Liver (tissue), 9 donors: ENCODE results near the gene DTYMK. TPM values are rescaled to one million over a fixed set of nuclear protein-coding genes. Genes with fewer than 3 reads are reported as not detected.

Experiments used
- DNase-seq: peaks from one replicate; pipeline ENCODE4 v3.0.0-alpha.2; 2017; ENCODE audit warnings: low spot score
- H3K27ac ChIP-seq, 2 donors: one replicate each; pipeline ENCODE4 v1.7.0; 2013; ENCODE audit warnings: inconsistent platforms in 2 of 2, low read length in 2 of 2, control low read depth in 1 of 2, low read depth in 1 of 2, mild to moderate bottlenecking in 1 of 2
- H3K27me3 ChIP-seq, 4 donors: one replicate each; pipeline versions ENCODE4 v1.6.1 to v1.7.0; 2013; ENCODE audit warnings: low read length in 3 of 4, inconsistent platforms in 1 of 4, mild to moderate bottlenecking in 1 of 4, moderate library complexity in 1 of 4; ENCODE audit not compliant: control insufficient read depth in 4 of 4, insufficient read depth in 4 of 4
- H3K36me3 ChIP-seq, 4 donors: one replicate each; pipeline versions ENCODE4 v1.6.1 to v1.7.0; 2013; ENCODE audit warnings: low read length in 3 of 4, mild to moderate bottlenecking in 3 of 4, low read depth in 1 of 4, moderate library complexity in 1 of 4; ENCODE audit not compliant: control insufficient read depth in 4 of 4, insufficient read depth in 3 of 4
- H3K4me1 ChIP-seq, 4 donors: one replicate each; pipeline versions ENCODE4 v1.6.1 to v1.7.0; 2013; ENCODE audit warnings: low read length in 3 of 4, mild to moderate bottlenecking in 3 of 4, moderate library complexity in 1 of 4; ENCODE audit not compliant: control insufficient read depth in 4 of 4, insufficient read depth in 4 of 4
- H3K4me3 ChIP-seq, 3 donors: one replicate each; pipeline versions ENCODE4 v1.6.1 to v1.7.0; 2013; ENCODE audit warnings: low read length in 3 of 3, control low read depth in 1 of 3, low read depth in 1 of 3, mild to moderate bottlenecking in 1 of 3
- H3K9ac ChIP-seq, 2 donors: one replicate each; pipeline ENCODE4 v1.7.0; 2013; ENCODE audit warnings: low read length in 2 of 2, mild to moderate bottlenecking in 2 of 2, moderate library complexity in 2 of 2, control low read depth in 1 of 2, low read depth in 1 of 2
- H3K9me3 ChIP-seq, 4 donors: one replicate each; pipeline versions ENCODE4 v1.6.1 to v1.7.0; 2013; ENCODE audit warnings: low read length in 3 of 4; ENCODE audit not compliant: control insufficient read depth in 4 of 4
- EGR1 ChIP-seq, 2 donors: IDR thresholded peaks; 2 replicates each; pipeline ENCODE4 v1.6.1; 2016 to 2018; ENCODE audit warnings: antibody characterized with exemption in 2 of 2, low read depth in 2 of 2
- FOXA1 ChIP-seq: IDR thresholded peaks from 2 replicates; pipeline ENCODE4 v1.6.1; 2016; ENCODE audit warnings: antibody characterized with exemption
- FOXA2 ChIP-seq: IDR thresholded peaks from 2 replicates; pipeline ENCODE4 v1.6.1; 2016; ENCODE audit warnings: antibody characterized with exemption
- GABPA ChIP-seq, 2 donors: IDR thresholded peaks in 1 of 2; conservative IDR thresholded peaks in 1 of 2; 2 replicates each; pipeline ENCODE4 v1.6.1; 2016; ENCODE audit warnings: antibody characterized with exemption in 2 of 2, mild to moderate bottlenecking in 1 of 2, moderate library complexity in 1 of 2
- HNF4A ChIP-seq, 2 donors: conservative IDR thresholded peaks; 2 replicates each; pipeline ENCODE4 v1.6.1; 2016; ENCODE audit warnings: antibody characterized with exemption in 2 of 2, mild to moderate bottlenecking in 2 of 2
- HNF4G ChIP-seq: IDR thresholded peaks from 2 replicates; pipeline ENCODE4 v1.6.1; 2016; ENCODE audit warnings: antibody characterized with exemption
- JUND ChIP-seq, 2 donors: IDR thresholded peaks; 2 replicates each; pipeline ENCODE4 v1.6.1; 2016; ENCODE audit warnings: antibody characterized with exemption in 2 of 2
- NR2F2 ChIP-seq: IDR thresholded peaks from 2 replicates; pipeline ENCODE4 v1.6.1; 2016; ENCODE audit warnings: antibody characterized with exemption
- RAD21 ChIP-seq, 2 donors: IDR thresholded peaks; 2 replicates each; pipeline ENCODE4 v1.6.1; 2016; ENCODE audit warnings: antibody characterized with exemption in 2 of 2, mild to moderate bottlenecking in 2 of 2
- RXRA ChIP-seq, 2 donors: IDR thresholded peaks; 2 replicates each; pipeline ENCODE4 v1.6.1; 2017 to 2018; ENCODE audit warnings: antibody characterized with exemption in 2 of 2, mild to moderate bottlenecking in 1 of 2
- SP1 ChIP-seq: IDR thresholded peaks from 2 replicates; pipeline ENCODE4 v1.6.1; 2018; ENCODE audit warnings: antibody characterized with exemption, mild to moderate bottlenecking
- TAF1 ChIP-seq: conservative IDR thresholded peaks from 2 replicates; pipeline ENCODE4 v1.6.1; 2016; ENCODE audit warnings: antibody characterized with exemption, mild to moderate bottlenecking
- YY1 ChIP-seq: IDR thresholded peaks from 2 replicates; pipeline ENCODE4 v1.6.1; 2016; ENCODE audit warnings: antibody characterized with exemption, mild to moderate bottlenecking
- WGBS: extraction: QIAGEN DNeasy Blood & Tissue Kit; methylation state at CpG from one replicate; pipeline ENCODE4 v1.1.7; 2013; 5-methylcytosine and 5-hydroxymethylcytosine counted together
- polyA plus RNA-seq, 2 donors: library from polyadenylated mRNA; stranded (reverse) in 1 of 2; unstranded in 1 of 2; fragments of 200-250 nt in 1 of 2; fragments of >200 nt in 1 of 2; fragmentation: Nextera tagmentation in 1 of 2; extraction: Ambion mirVana in 1 of 2; gene quantifications; one replicate each; pipeline versions ENCODE4 v1.2.1 to v1.2.3, GENCODE V29; 2013 to 2015
- total RNA-seq, 2 donors: library from RNA; depleted of rRNA; stranded (reverse); fragments of >200 nt; gene quantifications; one replicate each; pipeline ENCODE4 v1.2.3, GENCODE V29; 2014
- TF ChIP-seq, protein P1 (sequence below): fragments of 150-350 bp; IDR thresholded peaks from 2 replicates; pipeline ENCODE4 v1.5.1; 2017; ENCODE audit warnings: improper control_type of control experiment, low read depth, low read length; ENCODE audit not compliant: missing input control
- TF ChIP-seq, protein P2 (sequence below): IDR thresholded peaks from 2 replicates; pipeline ENCODE4 v1.6.1; 2016; ENCODE audit warnings: antibody characterized with exemption
- TF ChIP-seq, protein P3 (sequence below): IDR thresholded peaks from 2 replicates; pipeline ENCODE4 v1.6.1; 2016; ENCODE audit warnings: antibody characterized with exemption, mild to moderate bottlenecking
- TF ChIP-seq, protein P4 (sequence below): IDR thresholded peaks from 2 replicates; pipeline ENCODE4 v1.6.1; 2016; ENCODE audit warnings: antibody characterized with exemption
- TF ChIP-seq, protein P5 (sequence below): IDR thresholded peaks from 2 replicates; pipeline ENCODE4 v1.6.1; 2016; ENCODE audit warnings: antibody characterized with exemption
- donor health status: healthy.
- donor health status: healthy.
- donor health status: healthy.
- donor health status: healthy.
- donor health status: healthy.

The DTYMK gene
- total and polyA plus RNA-seq, 4 donors = 5.5 to 17.7 (median 14.5) TPM

DNA sequence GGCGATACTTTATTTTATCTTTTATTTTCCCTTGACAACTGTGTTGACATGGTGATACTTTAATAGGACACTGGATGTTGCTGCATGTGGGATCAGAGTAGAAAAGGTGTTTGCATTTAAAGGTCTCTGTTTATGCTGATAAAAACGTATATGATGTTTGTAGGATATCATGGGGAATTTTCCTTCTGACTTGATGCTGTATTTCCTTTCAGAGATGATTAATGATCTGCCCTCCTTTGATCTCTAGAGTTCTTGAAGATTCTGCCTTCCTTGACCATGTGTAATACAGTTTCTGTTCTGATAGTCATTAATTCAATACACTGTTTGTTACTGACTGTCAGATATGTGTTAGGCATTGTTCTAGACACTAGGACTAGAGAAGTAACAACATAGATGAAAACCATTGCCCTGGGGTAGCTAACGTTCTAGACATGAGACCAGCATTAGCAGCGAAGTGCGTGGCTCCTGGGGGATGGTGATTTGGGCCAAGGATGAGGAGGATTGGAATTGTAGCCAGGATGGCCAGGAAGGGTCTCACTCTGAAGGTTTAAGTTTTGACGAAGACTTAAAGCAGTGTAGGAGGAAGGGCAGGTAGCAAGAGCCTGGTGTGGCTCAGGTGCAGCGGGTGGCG lies 46.3 kb downstream of the DTYMK start:
- peaks cover 0 to 2% (median 0%) of the 10 kb centered on the region in 4 donors for H3K9me3 ChIP-seq
- H3K36me3 ChIP-seq = peaks cover 0 to 2% (median 0%) of the 10 kb centered on the region in 4 donors
- H3K27me3 ChIP-seq = no peaks in the 10 kb centered on the region
- peaks cover 6 to 32% (median 27%) of the 10 kb centered on the region in 4 donors for H3K4me1 ChIP-seq
- no peak overlapping the region for H3K9ac ChIP-seq
- DNase-seq = no peak
- H3K4me3 ChIP-seq = no peak overlapping the region
- H3K27ac ChIP-seq = no peak overlapping the region
- TF ChIP-seq, protein P1, sequence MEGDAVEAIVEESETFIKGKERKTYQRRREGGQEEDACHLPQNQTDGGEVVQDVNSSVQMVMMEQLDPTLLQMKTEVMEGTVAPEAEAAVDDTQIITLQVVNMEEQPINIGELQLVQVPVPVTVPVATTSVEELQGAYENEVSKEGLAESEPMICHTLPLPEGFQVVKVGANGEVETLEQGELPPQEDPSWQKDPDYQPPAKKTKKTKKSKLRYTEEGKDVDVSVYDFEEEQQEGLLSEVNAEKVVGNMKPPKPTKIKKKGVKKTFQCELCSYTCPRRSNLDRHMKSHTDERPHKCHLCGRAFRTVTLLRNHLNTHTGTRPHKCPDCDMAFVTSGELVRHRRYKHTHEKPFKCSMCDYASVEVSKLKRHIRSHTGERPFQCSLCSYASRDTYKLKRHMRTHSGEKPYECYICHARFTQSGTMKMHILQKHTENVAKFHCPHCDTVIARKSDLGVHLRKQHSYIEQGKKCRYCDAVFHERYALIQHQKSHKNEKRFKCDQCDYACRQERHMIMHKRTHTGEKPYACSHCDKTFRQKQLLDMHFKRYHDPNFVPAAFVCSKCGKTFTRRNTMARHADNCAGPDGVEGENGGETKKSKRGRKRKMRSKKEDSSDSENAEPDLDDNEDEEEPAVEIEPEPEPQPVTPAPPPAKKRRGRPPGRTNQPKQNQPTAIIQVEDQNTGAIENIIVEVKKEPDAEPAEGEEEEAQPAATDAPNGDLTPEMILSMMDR = no peak
- TF ChIP-seq RXRA (IDR thresholded peaks at IDR 0.05) (no peak), HNF4A (conservative IDR thresholded peaks at IDR 0.05) (no peak), EGR1 (IDR thresholded peaks at IDR 0.05; ENCODE audit: low read depth in 2 of 2) (no peak), HNF4G (no peak), FOXA2 (no peak), GABPA (IDR thresholded peaks at IDR 0.05 in 1 of 2, conservative IDR thresholded peaks at IDR 0.05 in 1 of 2) (no peak), RAD21 (IDR thresholded peaks at IDR 0.05) (no peak)
- TF ChIP-seq, protein P2, sequence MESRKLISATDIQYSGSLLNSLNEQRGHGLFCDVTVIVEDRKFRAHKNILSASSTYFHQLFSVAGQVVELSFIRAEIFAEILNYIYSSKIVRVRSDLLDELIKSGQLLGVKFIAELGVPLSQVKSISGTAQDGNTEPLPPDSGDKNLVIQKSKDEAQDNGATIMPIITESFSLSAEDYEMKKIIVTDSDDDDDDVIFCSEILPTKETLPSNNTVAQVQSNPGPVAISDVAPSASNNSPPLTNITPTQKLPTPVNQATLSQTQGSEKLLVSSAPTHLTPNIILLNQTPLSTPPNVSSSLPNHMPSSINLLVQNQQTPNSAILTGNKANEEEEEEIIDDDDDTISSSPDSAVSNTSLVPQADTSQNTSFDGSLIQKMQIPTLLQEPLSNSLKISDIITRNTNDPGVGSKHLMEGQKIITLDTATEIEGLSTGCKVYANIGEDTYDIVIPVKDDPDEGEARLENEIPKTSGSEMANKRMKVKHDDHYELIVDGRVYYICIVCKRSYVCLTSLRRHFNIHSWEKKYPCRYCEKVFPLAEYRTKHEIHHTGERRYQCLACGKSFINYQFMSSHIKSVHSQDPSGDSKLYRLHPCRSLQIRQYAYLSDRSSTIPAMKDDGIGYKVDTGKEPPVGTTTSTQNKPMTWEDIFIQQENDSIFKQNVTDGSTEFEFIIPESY = no peak
- WGBS = 93% methylated on average over 8 of the region's 8 CpGs

DNA sequence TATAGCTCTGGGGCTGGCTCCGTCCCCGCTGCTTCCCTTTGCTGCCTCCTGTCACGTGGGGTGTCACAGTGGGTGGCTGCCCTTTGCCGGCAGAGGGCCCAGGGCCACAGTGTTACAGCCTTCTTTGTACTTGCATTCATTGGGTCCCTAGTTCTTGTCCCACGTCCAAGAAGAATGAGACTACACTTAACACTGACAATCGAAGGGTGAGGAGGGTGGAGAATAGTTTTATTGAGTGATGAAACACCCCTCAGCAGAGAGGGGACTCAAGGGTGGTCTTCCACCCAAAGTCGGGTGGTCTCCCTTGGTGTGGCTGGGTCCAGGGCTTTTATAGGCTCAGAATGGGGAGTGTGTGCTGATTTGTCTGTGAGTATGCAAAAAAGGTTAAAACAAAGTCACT lies 47.2 kb downstream of the DTYMK start:
- Histone ChIP-seq H3K4me3 (no peak overlapping the region), H3K27ac (no peak overlapping the region), H3K36me3 (peaks cover 0 to 2% (median 0%) of the 10 kb centered on the region in 4 donors), H3K9ac (no peak overlapping the region), H3K9me3 (peaks cover 0 to 2% (median 0%) of the 10 kb centered on the region in 4 donors), H3K4me1 (peaks cover 8 to 35% (median 30%) of the 10 kb centered on the region in 4 donors), H3K27me3 (no peaks in the 10 kb centered on the region)
- TF ChIP-seq GABPA (IDR thresholded peaks at IDR 0.05 in 1 of 2, conservative IDR thresholded peaks at IDR 0.05 in 1 of 2) (no peak), JUND (IDR thresholded peaks at IDR 0.05) (no peak), YY1 (no peak), EGR1 (IDR thresholded peaks at IDR 0.05; ENCODE audit: low read depth in 2 of 2) (no peak), TAF1 (no peak), HNF4G (no peak), NR2F2 (no peak), HNF4A (conservative IDR thresholded peaks at IDR 0.05) (no peak), SP1 (no peak), FOXA2 (no peak), RXRA (IDR thresholded peaks at IDR 0.05) (no peak), FOXA1 (no peak), RAD21 (IDR thresholded peaks at IDR 0.05) (no peak)
- TF ChIP-seq, protein P2 = no peak
- TF ChIP-seq, protein P3, sequence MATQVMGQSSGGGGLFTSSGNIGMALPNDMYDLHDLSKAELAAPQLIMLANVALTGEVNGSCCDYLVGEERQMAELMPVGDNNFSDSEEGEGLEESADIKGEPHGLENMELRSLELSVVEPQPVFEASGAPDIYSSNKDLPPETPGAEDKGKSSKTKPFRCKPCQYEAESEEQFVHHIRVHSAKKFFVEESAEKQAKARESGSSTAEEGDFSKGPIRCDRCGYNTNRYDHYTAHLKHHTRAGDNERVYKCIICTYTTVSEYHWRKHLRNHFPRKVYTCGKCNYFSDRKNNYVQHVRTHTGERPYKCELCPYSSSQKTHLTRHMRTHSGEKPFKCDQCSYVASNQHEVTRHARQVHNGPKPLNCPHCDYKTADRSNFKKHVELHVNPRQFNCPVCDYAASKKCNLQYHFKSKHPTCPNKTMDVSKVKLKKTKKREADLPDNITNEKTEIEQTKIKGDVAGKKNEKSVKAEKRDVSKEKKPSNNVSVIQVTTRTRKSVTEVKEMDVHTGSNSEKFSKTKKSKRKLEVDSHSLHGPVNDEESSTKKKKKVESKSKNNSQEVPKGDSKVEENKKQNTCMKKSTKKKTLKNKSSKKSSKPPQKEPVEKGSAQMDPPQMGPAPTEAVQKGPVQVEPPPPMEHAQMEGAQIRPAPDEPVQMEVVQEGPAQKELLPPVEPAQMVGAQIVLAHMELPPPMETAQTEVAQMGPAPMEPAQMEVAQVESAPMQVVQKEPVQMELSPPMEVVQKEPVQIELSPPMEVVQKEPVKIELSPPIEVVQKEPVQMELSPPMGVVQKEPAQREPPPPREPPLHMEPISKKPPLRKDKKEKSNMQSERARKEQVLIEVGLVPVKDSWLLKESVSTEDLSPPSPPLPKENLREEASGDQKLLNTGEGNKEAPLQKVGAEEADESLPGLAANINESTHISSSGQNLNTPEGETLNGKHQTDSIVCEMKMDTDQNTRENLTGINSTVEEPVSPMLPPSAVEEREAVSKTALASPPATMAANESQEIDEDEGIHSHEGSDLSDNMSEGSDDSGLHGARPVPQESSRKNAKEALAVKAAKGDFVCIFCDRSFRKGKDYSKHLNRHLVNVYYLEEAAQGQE = no peak
- TF ChIP-seq, protein P1 = no peak
- TF ChIP-seq, protein P4, sequence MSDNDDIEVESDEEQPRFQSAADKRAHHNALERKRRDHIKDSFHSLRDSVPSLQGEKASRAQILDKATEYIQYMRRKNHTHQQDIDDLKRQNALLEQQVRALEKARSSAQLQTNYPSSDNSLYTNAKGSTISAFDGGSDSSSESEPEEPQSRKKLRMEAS = no peak
- TF ChIP-seq, protein P5, sequence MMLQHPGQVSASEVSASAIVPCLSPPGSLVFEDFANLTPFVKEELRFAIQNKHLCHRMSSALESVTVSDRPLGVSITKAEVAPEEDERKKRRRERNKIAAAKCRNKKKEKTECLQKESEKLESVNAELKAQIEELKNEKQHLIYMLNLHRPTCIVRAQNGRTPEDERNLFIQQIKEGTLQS = no peak
- DNase-seq = no peak
- 98% methylated on average over 7 of the region's 7 CpGs for WGBS
